ENCODE data around the gene MKLN1.

GRCh38 chr7:131326576-131326975, 1.1 kb upstream of the MKLN1 start:
- no peak for TF ChIP-seq POLR2A (IDR thresholded peaks at IDR 0.05)
- TF ChIP-seq, protein P1, sequence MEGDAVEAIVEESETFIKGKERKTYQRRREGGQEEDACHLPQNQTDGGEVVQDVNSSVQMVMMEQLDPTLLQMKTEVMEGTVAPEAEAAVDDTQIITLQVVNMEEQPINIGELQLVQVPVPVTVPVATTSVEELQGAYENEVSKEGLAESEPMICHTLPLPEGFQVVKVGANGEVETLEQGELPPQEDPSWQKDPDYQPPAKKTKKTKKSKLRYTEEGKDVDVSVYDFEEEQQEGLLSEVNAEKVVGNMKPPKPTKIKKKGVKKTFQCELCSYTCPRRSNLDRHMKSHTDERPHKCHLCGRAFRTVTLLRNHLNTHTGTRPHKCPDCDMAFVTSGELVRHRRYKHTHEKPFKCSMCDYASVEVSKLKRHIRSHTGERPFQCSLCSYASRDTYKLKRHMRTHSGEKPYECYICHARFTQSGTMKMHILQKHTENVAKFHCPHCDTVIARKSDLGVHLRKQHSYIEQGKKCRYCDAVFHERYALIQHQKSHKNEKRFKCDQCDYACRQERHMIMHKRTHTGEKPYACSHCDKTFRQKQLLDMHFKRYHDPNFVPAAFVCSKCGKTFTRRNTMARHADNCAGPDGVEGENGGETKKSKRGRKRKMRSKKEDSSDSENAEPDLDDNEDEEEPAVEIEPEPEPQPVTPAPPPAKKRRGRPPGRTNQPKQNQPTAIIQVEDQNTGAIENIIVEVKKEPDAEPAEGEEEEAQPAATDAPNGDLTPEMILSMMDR (IDR thresholded peaks at IDR 0.05) = no peak
